Inflammatory macrophage treated with lipopolysaccharide for 4 hours (primary cell): Measurements from ENCODE around the gene GPRC5B.

Source experiments
- DNase-seq: peaks from one replicate; pipeline ENCODE4 v3.0.0-alpha.2; 2020

The GPRC5B gene

DNA sequence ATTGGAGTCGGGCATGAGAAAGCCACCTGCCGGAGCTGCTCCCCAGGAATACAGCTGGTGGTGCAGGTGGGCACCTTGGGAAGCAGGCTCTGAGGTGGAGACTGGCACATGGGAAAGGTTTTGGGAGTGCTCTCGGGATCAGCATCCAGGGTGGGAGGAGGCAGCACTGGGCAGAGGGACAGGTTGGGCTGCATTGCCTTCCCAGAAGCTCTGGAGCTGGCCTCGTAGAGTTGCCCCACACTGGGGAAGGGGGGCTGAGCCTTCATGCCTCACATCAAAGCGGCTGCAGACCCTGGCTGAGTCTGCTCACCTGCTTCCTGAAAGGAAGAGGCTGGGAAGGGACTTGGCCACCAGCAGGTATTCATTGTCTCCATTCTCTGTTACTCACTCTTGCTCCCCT is 13.5 kb upstream of the GPRC5B start:
- DNase-seq: no peak

DNA sequence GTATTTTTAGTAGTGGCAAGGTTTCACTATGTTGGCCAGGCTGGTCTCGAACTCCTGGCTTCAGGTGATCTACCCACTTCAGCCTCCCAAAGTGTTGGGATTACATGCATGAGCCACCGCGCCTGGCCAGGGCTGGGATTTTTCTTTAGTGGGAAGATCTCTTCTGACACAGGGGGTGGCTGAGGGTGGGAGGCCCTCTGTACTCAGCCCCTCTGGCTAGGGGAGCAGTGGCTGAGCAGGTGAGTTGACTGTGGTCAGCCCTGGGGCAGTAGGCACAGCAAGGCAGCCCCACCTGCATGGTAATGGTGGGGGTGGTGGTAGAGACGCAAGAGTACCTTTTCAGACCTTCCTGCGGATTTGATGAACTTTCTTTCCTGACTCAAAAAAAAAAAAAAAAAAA is 12.3 kb upstream of the GPRC5B start:
- DNase-seq: no peak

DNA sequence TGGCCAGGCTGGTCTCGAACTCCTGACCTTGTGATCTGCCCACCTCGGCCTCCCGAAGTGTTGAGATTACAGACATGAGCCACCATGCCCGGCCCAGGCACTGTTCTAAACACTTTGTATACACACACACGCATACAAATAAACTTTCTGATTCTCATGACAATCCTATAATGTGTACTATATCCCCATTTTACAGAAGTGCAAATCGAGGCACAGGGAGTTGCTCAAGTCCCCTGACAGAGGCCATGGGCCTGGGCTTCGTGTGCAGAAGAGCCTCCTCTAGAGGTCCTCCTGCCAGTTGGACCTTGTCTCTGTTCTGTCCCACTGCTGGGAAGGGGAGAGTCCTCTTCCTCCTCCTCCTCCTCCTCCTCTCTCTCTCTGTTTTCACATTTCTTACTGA is 9.9 kb upstream of the GPRC5B start:
- DNase-seq: no peak

DNA sequence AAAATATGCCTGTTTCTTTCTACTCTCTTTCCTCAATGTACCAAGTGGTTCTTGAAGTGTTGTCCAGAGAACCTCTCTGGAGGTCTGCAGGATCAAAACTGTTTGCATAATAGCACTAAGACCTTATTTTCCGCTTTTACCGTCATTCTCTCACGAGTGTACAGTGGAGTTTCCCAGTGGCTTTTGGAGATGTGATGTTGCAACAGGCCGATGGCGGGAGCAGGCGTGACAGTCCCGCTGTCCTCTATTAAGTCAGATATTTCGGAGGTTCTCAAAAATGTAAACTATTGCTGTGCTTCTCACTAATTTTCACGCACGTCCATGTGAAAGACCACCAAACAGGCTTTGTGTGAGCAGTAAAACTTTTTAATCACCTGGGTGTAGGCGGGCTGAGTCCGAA is 8.3 kb upstream of the GPRC5B start:
- DNase-seq: no peak

DNA sequence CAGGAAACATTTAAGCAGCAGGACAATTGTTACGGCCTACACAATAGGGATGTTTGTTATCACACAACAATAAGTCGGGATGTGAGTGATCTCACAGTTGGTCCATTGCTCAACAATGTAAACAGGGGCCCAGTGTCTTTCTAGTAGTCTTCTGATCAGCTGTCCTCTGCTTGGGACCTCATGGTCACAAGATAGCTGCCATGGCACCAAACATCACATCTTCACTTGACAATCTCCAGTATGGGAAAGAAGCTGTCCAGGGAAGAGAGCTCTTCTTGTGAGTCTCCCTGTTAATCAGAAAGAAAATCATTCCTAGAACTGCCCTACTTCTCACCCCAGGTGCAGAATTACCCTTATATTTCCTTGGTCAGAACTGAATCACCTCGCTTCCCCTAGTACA is 6.3 kb upstream of the GPRC5B start:
- no peak for DNase-seq

DNA sequence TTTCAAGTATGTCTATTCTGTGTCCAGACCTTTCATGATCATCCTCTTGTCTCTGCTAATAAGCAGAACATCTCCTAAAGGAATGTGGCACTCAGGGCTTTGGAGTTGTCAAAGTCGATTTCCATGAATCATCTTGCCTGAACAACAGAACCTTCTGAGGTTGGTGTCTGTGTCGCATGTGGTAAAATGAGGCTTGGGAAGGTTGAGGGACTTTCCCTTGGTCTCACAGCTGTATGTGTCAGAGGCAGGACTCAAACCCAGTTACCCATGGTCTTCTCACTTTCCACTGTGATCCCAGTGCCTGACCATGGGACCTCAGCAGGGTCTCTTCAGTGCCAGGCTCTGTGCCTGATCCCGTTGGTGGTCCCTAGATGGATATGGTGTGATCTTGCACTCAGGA is 4.2 kb upstream of the GPRC5B start:
- DNase-seq: no peak

DNA sequence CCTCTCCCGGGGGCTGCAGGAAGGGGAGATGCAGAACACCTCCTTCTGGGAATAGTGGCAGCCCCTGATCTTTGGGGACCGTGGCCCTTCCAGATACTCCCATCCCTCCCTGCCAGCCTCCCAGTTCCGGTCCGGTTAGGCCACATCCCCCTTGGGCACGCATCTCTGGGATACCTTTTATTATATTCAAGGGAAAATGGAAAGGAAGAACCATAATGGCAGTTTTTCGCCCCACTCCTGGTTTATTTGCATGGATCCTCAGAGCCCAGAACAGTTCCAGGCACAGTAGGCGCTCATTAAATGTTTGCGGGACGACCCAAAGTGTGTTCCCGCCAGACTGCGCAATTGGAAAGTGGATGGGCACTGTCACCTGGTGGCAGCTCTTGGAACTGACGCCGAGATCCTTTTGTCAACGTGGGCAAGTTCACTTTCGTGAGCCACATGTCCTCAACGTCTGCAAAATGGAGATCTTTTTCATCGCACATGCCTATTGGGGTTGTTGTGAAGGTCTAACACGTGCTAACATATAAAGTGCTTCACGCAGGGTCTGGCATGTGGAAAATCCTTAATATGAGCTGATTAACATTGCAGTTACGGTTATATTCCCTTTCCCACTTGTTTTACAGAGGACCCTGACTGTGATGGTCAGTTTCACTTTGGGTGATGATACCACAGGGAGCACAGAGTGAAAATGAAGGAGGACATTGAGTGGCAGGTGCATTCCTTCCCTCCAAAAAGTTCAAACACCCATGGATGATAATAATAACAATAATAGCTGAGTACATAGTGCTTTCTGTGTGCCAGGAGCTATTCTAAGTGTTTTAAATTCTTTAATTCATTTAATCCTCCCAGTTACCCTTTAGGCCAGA is 1.7 kb upstream of the GPRC5B start:
- DNase-seq: peak; percentile 63

DNA sequence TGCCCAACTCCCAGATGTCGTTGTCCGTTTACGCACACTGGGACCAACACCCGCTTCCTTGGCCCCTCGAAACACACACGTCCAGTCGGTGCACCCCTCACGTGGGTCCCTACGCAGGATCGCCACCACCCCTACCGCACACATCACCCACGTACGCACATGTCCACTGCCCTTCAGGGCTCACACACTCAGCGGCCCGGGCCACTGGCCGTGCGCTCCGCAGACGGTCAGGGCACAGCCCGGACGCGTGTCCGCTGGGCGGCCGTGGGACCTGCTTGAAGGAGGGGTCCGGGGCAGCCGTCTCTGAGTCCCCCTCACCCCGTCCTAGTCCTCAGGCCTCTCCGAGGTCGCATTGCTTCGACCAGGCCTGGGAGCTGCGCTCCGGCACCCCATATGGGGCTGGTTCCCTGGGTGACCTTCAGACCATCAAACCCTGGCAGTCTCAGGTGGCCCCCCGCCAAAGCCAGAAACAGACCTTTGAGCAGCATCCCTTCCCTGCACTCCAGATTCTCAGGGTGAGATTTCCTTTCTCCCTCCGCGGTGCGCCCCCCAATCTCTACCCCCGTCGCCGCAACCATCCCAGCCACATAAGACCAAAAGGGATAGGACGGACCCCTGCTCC is 914 bp upstream of the GPRC5B start:
- DNase-seq: peak; percentile 7

DNA sequence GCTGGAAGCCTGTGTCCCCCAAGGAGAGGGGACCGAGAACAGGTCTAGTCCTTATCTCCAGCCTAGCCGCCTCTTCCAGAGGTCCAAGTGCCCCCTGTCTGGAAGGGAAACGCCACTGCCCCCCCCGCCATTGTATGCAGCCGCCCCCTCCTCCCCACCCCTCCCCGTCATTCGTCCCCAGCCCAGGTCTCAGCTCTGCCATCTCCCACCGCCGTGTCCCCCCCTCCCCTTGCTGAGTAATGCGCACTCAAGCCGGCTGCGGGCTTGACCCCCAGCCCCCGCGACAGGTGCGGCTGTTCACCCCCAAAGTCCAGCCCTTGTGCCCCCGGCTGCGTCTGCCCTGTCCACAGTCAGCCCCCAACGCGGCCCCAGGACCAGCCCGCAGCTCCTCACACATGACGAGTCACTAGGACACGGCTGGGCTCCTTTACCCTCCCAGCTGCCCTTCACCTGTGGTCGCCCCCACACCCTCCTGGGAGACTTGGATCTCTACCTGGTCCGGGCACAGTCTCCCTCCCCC is 622 bp downstream of the GPRC5B start:
- no peak for DNase-seq

DNA sequence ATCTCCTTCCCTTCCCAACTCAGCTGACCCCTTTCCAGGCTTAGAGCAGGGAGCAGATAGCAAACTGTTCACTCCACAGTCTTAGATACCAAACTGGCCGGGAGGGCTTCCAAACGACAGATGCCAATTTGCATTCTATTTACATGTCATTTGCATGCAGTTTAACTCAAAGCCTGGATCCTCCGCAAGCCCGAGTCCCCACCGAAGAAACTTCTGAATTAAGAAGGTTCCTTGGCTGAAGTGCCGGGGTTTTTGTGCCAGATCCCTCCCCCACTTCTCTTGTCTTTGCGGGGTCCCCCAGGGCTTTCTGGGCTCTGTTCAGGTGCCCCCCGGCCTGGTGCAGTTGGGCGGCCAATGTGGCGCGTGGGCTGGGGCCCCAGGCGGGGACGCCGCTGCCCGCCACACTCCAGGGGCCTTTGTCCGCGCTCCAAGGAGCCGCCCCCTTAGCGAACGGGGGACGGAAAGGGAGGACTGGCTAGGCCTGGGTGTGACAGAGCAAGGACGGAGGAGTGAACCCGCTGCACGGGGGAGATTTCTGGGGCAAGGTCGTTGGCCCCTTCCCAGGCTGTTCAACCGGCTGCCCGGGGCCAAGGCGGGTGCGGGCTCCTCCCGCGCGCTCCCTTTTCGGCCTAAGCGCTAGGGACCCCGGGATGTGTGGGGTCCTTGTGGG is 1.2 kb downstream of the GPRC5B start:
- DNase-seq: peak; percentile 2

DNA sequence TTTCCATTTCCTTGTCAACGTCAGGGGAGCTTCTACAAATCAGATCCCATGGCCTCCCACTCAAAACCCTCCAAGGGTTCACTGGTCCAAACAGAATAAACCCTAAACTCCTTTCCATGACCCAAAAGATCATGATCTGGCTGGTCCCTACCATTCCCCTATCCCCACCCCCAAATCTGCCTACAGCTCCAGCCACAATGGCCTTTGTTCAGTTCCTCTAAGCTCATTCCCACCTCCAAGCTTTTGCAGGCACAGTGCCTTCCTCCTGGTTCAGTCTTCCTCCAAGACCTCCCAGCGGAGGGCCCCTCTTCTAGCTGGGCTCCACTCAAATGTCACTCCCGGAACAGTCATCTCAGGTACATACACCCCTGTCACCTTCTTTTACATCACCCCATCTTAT is 2.0 kb downstream of the GPRC5B start:
- DNase-seq: no peak

DNA sequence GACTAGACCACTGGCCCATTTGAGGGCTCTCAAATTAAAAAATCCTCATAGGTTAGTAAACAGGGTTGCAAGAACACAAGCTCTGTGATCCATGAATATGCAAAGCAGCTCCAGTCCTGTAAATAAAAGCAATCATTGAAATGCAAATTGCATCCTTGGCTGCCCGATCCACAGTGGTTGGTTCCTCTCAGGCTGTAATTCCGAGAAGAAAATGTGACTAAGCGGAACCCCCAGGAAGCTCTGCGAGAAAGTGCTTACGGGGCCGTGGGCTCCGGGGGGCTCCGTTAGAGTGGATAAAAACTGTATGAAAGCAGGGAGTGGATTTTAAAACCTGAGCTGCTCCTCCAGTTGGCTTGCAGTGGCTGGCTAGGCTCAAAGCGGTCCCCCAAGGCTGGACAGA is 2.5 kb downstream of the GPRC5B start:
- DNase-seq: no peak

DNA sequence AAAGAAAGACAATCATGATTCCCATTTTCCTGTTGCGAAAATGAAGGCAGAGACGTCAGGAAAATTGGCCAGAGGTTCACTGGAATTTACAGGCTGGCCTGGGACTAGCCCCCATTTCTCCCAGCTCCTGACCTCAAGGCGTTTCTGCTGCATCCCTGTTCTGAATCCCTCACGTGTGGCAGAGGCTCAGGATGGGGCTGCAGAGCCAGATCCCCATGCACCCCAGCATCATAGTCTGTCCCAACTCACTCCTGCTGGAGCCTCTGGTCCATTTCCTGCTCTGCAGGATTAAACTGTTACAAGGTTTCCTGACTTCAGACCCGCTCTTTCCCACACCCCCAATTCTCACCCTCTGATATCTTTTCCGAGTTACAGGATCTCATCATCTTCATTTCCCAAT is 2.9 kb downstream of the GPRC5B start:
- DNase-seq: no peak

DNA sequence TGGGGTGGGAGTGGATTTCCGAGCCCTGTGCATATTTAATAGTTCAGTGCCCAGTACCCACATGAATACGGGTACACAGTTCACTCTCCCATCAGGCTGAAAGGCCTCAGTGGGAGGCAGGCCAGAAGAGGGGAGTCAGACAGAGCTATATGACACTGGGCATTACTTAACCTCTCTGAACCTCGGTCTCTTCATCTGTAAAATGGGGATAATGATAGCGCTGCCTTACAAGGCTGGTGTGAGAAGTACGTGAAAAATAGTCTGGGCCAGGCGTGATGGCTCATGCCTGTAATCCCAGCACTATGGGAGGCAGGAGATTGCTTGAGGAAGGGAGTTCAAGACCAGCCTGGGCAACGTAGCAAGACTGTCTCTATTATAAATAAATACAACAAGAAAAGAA is 3.6 kb downstream of the GPRC5B start:
- DNase-seq: no peak

DNA sequence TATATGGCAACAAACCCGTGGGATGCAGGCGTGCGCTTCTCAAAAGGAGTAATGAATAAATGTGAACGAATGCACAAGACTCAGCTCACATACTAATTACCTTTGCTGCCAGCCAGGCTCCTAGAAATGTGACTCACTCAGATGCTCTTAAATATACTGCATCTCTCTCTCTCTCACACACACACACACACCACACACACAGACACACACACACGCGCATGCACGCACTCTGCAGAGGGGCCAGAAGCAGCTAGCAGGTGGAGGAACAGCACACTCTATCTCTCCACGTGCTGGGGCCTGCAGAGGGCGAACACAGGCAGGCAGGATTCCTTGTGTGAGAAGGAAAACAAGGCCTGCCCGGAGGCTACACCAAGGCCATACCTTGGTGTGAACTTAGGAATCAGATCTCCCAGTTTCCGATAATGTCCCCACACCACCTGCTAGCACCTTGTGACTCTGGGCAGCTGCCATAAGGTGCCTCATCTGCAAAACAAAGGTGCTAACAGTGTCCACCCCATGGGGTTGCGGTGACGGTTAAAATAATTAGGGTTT is 5.3 kb downstream of the GPRC5B start:
- no peak for DNase-seq

DNA sequence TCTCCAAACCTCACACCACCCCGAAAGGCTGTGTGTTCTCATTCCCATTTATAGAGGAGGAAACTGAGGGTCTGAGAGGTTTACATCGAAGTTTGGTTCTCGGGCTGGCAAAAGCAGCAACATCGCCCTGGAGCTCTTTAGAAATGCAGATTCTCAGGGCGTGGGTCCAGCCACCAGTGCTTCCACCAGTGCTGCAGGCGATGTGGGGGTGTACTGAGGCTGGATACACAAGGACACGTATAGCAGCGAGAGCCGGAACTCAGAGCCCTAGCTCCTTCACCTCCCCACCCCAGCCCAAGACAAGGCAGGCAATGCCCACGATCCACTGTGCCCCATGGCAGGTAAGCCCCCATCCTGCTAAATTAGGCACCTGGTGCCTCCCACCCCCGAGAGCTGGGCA is 5.9 kb downstream of the GPRC5B start:
- DNase-seq: no peak

DNA sequence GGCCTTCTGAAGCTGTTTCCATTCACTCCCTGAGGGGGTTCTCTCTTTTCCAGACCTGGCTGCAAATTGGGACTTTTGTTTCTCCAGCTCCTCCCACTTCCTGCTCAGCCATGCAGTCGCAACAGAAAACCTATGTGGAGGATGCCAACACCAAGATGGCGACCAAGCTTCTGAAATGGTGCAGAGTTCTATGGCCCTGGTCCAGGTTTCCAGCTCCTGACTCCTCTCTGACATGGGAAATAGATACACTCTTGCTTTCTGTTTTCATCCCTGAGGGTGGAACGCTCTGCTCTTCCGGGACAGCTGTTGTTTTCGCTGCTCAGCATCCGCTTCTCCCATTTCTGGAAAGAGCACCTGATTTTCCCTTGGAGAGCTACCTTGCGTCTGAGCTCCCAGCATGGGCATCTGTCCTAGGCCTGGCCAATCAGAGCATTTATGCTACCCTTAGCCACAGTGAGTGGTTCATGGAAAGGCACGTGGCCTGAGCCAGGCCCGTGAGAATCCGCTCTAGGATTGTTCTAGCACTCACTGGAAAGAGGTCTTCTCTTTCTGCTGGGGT is 8.1 kb downstream of the GPRC5B start:
- DNase-seq: no peak

DNA sequence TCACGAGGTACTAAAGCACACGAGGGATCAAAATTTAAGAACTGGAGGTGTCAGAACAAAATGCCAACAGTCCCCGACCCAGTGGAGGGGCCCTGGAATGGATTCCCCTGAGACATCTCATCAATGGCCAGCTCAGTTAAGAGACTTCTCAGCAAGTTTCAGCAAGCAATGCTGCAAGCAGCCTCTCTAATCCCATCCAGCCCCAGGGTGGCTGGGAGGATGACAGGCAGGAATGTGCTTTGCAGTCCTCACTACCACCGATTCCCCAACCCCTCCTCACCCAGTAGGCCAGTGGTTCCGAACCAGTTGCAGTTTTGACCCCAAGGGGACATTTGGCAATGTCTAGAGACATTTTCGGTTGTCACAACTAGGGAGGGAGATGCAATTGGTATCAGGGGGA is 8.7 kb downstream of the GPRC5B start:
- DNase-seq: no peak

DNA sequence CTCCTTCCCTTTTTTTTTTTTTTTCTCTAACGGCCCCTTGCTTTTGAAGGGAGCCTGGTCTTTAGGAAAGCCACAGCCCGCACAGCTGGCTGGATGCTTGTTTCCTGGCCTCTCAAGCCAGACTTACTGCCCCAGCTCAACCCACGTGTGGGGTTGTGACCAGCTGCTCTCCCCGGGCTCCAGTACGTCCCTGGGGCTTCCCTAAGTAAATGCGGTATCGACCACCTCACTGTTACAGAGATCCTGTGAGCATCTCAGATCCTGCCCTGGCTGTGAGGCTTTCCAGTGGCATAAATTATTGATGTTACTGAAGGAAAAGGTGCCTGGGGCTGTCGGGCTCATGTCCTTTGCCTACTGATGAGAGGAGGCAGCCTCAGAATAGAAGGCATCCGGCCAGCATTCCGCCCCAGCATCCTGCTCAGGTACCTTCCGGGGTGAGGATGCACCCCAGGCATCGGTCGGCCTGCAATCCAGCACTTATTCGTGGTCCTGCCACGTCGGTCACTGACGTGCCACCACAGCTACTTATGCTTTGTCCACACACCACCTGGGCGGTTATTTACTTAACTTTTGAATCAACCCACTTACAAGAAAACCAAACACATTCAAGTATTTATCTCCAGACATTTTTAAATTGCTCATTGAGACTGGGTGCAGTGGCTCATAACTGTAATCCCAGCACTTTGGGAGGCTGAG is 9.6 kb downstream of the GPRC5B start:
- no peak for DNase-seq

DNA sequence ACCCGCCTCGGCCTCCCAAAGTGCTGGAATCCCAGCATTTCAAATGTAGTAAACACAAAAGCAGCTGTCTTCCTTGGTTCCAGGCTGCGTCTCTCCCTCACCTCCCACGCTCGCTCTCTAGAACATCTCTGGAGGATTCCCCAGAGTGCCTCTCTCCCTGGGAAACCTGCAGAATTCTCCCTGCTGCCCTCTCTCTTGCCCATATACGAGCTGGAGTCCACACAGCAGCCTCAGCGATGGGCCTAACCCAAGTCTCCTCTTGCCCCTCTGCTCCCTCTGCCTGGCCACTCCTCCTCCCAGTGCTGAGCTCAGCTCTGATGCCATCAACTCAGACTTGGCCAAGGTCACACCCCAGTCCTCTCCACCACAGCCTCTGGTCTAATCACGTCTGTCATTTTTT is 10.6 kb downstream of the GPRC5B start:
- DNase-seq: no peak

DNA sequence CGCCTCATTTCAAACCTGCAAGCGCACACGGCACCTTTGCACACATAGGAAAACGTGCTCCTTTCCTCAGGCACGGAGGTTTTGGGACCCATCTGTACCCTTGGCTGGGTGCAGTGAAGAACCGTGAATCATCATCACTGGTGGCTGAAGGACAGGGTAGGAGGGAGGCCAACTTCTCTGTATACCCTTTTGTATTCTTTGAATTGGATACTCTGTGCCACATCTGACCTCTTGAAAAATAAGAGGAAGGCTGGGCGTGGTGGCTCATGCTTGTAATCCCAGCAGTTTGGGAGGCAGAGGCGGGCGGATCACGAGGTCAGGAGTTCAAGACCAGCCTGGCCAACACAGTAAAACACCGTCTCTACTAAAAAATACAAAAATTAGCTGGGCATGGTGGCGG is 11.7 kb downstream of the GPRC5B start:
- DNase-seq: no peak

DNA sequence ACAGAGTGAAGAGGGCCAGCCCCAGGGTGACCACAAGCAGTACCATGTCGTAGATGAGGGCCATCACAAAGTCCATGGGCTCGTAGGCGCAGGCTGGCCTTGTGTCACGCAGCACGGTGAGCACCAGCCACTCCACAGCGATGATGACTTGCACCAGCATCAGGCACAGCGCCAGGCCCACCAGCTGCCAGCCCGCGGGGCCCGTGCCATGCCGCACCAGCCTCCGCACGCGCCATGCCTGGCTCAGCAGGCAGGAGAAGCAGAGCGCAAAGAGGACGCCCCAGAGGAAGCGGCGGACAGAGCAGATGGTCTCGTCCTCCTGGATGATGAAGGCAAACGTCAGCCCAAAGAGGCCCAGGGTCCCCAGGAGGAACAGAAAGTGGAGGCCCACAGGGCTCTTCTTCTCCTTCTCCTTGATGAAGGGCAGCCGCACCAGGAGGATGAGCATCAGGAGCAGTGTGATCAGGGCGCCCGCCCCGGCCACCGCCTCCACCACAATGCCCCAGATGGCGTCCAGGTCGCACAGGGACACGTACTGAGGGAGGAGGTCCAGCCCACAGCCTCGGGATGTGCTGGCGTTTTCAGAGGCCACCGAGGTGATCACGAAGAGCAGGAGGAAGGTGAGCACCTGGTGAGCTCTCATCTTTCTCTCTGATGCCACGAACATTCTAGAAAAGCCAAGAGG is 12.3 kb downstream of the GPRC5B start:
- no peak for DNase-seq
